GM13977 (cell line): ENCODE results near the gene RAP1A.
"Not testable (repeated sequence)": the region's sequence is repeated elsewhere in the genome, so short reads cannot be mapped to it uniquely, and the experiment has no call there.

Source experiments
- DNase-seq: peaks from one replicate; pipeline ENCODE4 v3.0.0; 2012; ENCODE audit warnings: low spot score
- CTCF ChIP-seq: IDR thresholded peaks from 2 replicates; pipeline ENCODE4 v1.5.1; 2012; ENCODE audit warnings: mild to moderate bottlenecking, control low read depth; ENCODE audit not compliant: insufficient read depth; ENCODE audit errors: extremely low read depth, missing control alignments
- in situ Hi-C: fragments of 300-500 bp; cut with MboI; formaldehyde crosslinking; loops from one replicate; pipeline ENCODE4 v1.12.0; 2022; ENCODE audit warnings: low sequenced_read_pairs, low pct_unique_long_range_greater_than_20kb, mixed read lengths, inconsistent platforms; ENCODE audit not compliant: unreplicated experiment

Gene RAP1A

GRCh38 chr1:111739925-111740765 lies 120.6 kb downstream of the RAP1A start:
- peak; percentile 36 for TF ChIP-seq CTCF
- in situ Hi-C loops: no loop called here
- DNase-seq: no peak

GRCh38 chr1:111742292-111742691 lies 122.7 kb downstream of the RAP1A start:
- in situ Hi-C loops, DNase-seq: not testable (repeated sequence)

GRCh38 chr1:111742938-111743549 lies 123.5 kb downstream of the RAP1A start:
- in situ Hi-C loops: no loop called here
- TF ChIP-seq CTCF: no peak
- DNase-seq: no peak

- TF ChIP-seq CTCF: no peak
- no peak for DNase-seq
- in situ Hi-C loops: no loop called here
These were observed 124.1 kb downstream of the RAP1A start for GRCh38 chr1:111743679-111744101.

- no peak for DNase-seq
- in situ Hi-C loops: no loop called here
- no peak for TF ChIP-seq CTCF
These were observed 126.4 kb downstream of the RAP1A start for GRCh38 chr1:111745675-111746613.

GRCh38 chr1:111746614-111746999 lies 127.0 kb downstream of the RAP1A start:
- in situ Hi-C loops: no loop called here
- no peak for DNase-seq
- TF ChIP-seq CTCF: no peak

- peak; percentile 87 for TF ChIP-seq CTCF
- peak; percentile 79 for DNase-seq
- in situ Hi-C loops: no loop called here
These were observed 127.7 kb downstream of the RAP1A start for GRCh38 chr1:111747282-111747734.
